ENCODE results near the gene GOPC.

The GOPC gene

DNA sequence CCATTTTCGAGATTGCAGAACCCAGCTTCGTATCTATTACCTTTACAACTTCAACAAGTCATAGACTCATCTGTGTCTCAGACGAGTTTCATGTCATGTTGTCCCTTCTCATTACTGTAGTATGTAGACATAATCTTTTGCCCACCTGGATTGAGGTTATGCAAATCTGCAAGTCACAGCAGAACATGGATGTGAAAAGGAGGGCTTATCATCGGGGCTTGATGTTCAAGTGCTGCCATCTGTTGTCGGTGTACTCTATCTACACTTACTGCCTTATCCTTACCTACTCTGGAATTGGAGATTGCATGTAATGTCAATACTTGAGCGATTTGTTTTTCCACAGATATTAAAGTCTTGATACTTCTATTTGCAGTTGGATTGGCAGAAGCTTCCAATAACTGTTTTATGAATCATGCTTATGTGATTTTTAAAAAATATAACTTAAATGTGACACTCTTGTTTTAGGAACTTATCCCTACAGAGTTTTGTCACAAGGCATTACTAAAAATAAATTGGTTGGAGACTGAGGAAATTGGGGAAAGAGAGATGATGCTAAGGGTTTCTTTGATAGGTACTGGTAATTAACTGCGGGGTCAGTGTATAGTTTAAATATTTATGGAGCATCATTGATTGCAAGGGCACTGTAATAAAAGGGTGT lies 3.0 kb upstream of the GOPC start:
- Mint-ChIP-seq H3K27me3 (peaks cover 6% of the 10 kb centered on the region), H3K27ac (no peak overlapping the region), H3K4me3 (no peak overlapping the region), H3K4me1 (peaks cover 19% of the 10 kb centered on the region), H3K36me3 (peaks cover 4% of the 10 kb centered on the region), H3K9me3 (no peaks in the 10 kb centered on the region)
- CTCF ChIA-PET: interaction anchor here (0.6 to 5.7 kb wide), 13 partner anchors 8 to 255 kb away, joined by 3 to 66 read pairs (median 5); no protein-coding TSS in a partner anchor
- peak; percentile 66 for DNase-seq

- CTCF ChIA-PET: interaction anchor here (0.7 to 5.7 kb wide), 13 partner anchors 9 to 257 kb away, joined by 3 to 66 read pairs (median 5); no protein-coding TSS in a partner anchor
- no peak for DNase-seq
- H3K9me3 Mint-ChIP-seq: no peaks in the 10 kb centered on the region
- H3K4me3 Mint-ChIP-seq: no peak overlapping the region
- H3K27me3 Mint-ChIP-seq: peaks cover 5% of the 10 kb centered on the region
- H3K36me3 Mint-ChIP-seq: peaks cover 13% of the 10 kb centered on the region
- H3K4me1 Mint-ChIP-seq: peaks cover 30% of the 10 kb centered on the region
- H3K27ac Mint-ChIP-seq: no peak overlapping the region
These were observed 1.5 kb upstream of the GOPC start for GRCh38 chr6:117603821-117604220.

- peak overlapping the region; percentile 98 for H3K27ac Mint-ChIP-seq
- H3K4me3 Mint-ChIP-seq: peak overlapping the region; percentile 100
- peaks cover 20% of the 10 kb centered on the region for H3K36me3 Mint-ChIP-seq
- H3K9me3 Mint-ChIP-seq: no peaks in the 10 kb centered on the region
- DNase-seq: no peak
- peaks cover 5% of the 10 kb centered on the region for H3K27me3 Mint-ChIP-seq
- CTCF ChIA-PET: interaction anchor here (0.6 to 5.7 kb wide), 7 partner anchors 9 to 153 kb away, joined by 3 to 66 read pairs (median 5); no protein-coding TSS in a partner anchor
- peaks cover 36% of the 10 kb centered on the region for H3K4me1 Mint-ChIP-seq
These were observed 733 bp upstream of the GOPC start for GRCh38 chr6:117602899-117603588.

DNA sequence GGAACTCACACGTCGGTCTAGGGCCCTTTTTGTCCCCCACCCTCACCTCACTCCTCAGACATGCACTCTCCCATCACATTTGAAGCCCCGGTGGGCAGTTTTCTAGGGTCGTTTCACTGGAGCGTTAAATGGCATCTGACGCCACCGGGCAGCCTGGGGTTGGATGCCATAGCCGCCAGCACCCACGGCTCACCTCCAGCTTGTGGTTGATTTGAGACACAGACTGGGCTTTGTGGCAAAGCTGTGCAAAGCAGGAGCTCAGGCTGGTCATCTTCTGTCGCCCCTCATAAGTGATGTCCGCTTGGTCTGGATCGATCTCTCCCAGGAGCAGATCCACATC lies 530 bp downstream of the GOPC start:
- peaks cover 36% of the 10 kb centered on the region for H3K4me1 Mint-ChIP-seq
- DNase-seq: no peak
- CTCF ChIA-PET: interaction anchor here (0.8 kb wide), 2 partner anchors 46 to 122 kb away, joined by 3 read pairs; no protein-coding TSS in a partner anchor

GRCh38 chr6:117600008-117600743 lies 2.1 kb downstream of the GOPC start:
- Mint-ChIP-seq H3K4me1 (peaks cover 37% of the 10 kb centered on the region), H3K36me3 (peaks cover 40% of the 10 kb centered on the region), H3K9me3 (peaks cover 6% of the 10 kb centered on the region), H3K27ac (no peak overlapping the region), H3K4me3 (peak overlapping the region; percentile 100), H3K27me3 (no peaks in the 10 kb centered on the region)
- no peak for DNase-seq
- CTCF ChIA-PET: interaction anchor here (1.1 kb wide), 1 partner anchor 123 kb away, joined by 3 read pairs; no protein-coding TSS in a partner anchor

More for the DNA sequence above, 530 bp downstream of the GOPC start:
- H3K27ac Mint-ChIP-seq: peak overlapping the region; percentile 98
- H3K27me3 Mint-ChIP-seq: no peaks in the 10 kb centered on the region
- peaks cover 4% of the 10 kb centered on the region for H3K9me3 Mint-ChIP-seq
- H3K4me3 Mint-ChIP-seq: peak overlapping the region; percentile 100
- peaks cover 31% of the 10 kb centered on the region for H3K36me3 Mint-ChIP-seq

DNA sequence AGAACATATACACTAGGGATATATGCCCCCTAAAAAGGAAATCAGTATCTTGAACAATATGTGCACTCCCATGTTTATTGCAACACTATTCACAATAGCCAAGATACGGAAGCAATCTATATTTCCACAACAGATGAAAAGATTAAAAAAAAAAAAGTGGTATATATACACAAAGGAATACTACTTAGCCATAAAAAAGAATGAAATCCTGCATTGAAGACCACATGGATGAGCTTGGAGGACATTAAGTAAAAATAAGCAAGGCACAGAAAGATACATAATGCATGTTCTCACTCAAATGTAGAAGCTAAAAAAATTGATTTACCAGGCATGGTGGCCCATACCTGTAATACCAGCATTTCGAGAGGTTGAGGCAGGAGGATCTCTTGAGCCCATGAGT lies 4.6 kb downstream of the GOPC start:
- Mint-ChIP-seq H3K4me3 (no peak overlapping the region), H3K36me3 (peaks cover 40% of the 10 kb centered on the region), H3K27ac (no peak overlapping the region), H3K4me1 (peaks cover 30% of the 10 kb centered on the region), H3K27me3 (no peaks in the 10 kb centered on the region), H3K9me3 (peaks cover 6% of the 10 kb centered on the region)
- DNase-seq: no peak
- CTCF ChIA-PET: interaction anchor here (0.7 kb wide), 1 partner anchor 123 kb away, joined by 3 read pairs; no protein-coding TSS in a partner anchor

DNA sequence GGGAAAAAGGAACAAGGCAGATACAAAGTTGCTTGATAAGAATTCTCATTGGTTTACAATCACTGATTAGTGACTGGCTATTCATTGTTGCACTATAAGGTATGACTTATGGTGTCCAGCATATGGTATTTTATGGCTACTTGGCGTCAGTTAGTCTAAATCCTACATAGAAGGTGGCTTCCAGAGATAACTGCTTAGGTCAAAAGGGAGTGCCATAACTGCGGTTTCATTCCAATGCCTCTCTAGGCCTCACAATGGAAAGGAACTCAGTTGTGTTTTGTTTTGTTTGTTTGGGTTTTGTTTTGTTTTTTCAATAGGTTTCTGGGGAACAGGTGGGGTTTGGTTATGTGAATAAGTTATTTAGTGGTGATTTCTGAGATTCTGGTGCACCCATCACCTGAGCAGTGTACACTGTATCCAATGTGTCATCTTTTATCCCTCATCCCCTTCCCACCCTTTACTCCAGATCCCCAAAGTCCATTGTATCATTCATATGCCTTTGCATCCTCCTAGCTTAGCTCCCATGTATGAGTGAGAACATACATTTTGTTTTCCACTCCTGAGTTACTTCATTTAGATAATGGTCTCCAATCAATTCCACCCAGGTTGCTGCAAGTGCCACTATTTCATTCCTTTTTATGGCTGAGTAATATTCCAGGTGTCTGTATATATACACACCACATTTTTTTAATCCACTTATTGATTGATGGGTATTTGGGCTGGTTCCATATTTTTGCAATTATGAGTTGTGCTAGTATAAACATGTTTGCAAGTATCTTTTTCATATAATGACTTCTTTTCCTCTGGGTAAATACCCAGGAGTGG lies 7.0 kb downstream of the GOPC start:
- CTCF ChIA-PET: interaction anchor here (1.1 kb wide), 1 partner anchor 9 kb away, joined by 5 read pairs; no protein-coding TSS in a partner anchor
- Mint-ChIP-seq H3K27me3 (no peaks in the 10 kb centered on the region), H3K4me1 (peaks cover 19% of the 10 kb centered on the region), H3K9me3 (peaks cover 6% of the 10 kb centered on the region), H3K27ac (no peak overlapping the region), H3K36me3 (peaks cover 40% of the 10 kb centered on the region), H3K4me3 (no peak overlapping the region)
- no peak for DNase-seq

DNA sequence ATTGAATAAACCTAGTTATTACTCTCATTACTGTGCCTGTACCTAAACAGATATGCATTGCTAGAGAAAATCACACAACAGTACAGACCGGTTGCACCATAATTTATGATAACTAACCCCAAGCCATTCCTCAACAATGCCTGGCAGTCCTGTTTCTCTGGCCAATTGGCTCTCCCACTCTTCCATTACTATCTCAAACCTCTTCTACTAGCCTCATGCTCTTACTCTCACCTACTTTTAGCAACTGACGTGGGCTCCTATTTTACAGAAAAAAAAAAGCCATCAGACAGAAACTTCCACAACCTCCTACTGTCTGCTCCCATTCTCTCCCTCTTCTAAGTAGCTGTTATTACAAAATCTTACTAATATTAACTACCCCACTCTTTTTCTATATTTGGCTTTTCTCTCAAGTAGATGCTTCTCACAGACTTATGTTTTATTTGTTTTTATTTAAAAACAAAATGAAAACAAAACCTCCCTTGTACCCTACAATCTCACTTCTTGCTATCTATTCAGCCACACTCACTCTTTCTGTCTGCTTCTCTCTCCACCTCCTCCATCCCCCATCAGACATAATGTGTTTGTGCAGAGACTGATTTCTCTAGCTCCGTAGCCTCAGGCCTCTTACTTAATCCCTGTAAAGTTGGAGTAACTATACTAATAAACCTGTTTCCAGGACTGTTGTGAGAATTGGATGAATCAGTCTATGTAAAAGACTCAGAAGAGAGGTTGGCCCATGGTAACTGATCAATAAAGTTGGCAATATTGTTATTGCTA lies 9.1 kb downstream of the GOPC start:
- Mint-ChIP-seq H3K9me3 (peaks cover 6% of the 10 kb centered on the region), H3K27ac (no peak overlapping the region), H3K4me1 (peaks cover 2% of the 10 kb centered on the region), H3K4me3 (no peak overlapping the region), H3K27me3 (no peaks in the 10 kb centered on the region), H3K36me3 (peaks cover 37% of the 10 kb centered on the region)
- DNase-seq: no peak
- CTCF ChIA-PET: no interaction called here

GRCh38 chr6:117591405-117591804 lies 10.9 kb downstream of the GOPC start:
- H3K4me3 Mint-ChIP-seq: no peak overlapping the region
- no peak overlapping the region for H3K27ac Mint-ChIP-seq
- peaks cover 3% of the 10 kb centered on the region for H3K9me3 Mint-ChIP-seq
- DNase-seq: no peak
- no peaks in the 10 kb centered on the region for H3K27me3 Mint-ChIP-seq
- H3K36me3 Mint-ChIP-seq: peaks cover 25% of the 10 kb centered on the region
- H3K4me1 Mint-ChIP-seq: peaks cover 2% of the 10 kb centered on the region
- CTCF ChIA-PET: interaction anchor here (1.0 to 1.3 kb wide), 2 partner anchors 13 to 35 kb away, joined by 3 read pairs; no protein-coding TSS in a partner anchor

- no peaks in the 10 kb centered on the region for H3K9me3 Mint-ChIP-seq
- H3K4me1 Mint-ChIP-seq: peaks cover under 1% of the 10 kb centered on the region
- DNase-seq: no peak
- H3K36me3 Mint-ChIP-seq: peaks cover 23% of the 10 kb centered on the region
- H3K27me3 Mint-ChIP-seq: no peaks in the 10 kb centered on the region
- CTCF ChIA-PET: no interaction called here
- no peak overlapping the region for H3K4me3 Mint-ChIP-seq
- no peak overlapping the region for H3K27ac Mint-ChIP-seq
These were observed 11.9 kb downstream of the GOPC start for GRCh38 chr6:117590447-117590846.

GRCh38 chr6:117585647-117586046 lies 16.7 kb downstream of the GOPC start:
- H3K4me1 Mint-ChIP-seq: no peaks in the 10 kb centered on the region
- DNase-seq: no peak
- H3K4me3 Mint-ChIP-seq: no peak overlapping the region
- CTCF ChIA-PET: no interaction called here
- H3K27ac Mint-ChIP-seq: no peak overlapping the region
- peaks cover 38% of the 10 kb centered on the region for H3K36me3 Mint-ChIP-seq
- peaks cover 2% of the 10 kb centered on the region for H3K9me3 Mint-ChIP-seq
- H3K27me3 Mint-ChIP-seq: no peaks in the 10 kb centered on the region

- Mint-ChIP-seq H3K27me3 (no peaks in the 10 kb centered on the region), H3K27ac (no peak overlapping the region), H3K9me3 (no peaks in the 10 kb centered on the region), H3K4me3 (no peak overlapping the region), H3K4me1 (no peaks in the 10 kb centered on the region), H3K36me3 (peaks cover 41% of the 10 kb centered on the region)
- CTCF ChIA-PET: no interaction called here
- no peak for DNase-seq
These were observed 28.1 kb downstream of the GOPC start for GRCh38 chr6:117574198-117574597.

DNA sequence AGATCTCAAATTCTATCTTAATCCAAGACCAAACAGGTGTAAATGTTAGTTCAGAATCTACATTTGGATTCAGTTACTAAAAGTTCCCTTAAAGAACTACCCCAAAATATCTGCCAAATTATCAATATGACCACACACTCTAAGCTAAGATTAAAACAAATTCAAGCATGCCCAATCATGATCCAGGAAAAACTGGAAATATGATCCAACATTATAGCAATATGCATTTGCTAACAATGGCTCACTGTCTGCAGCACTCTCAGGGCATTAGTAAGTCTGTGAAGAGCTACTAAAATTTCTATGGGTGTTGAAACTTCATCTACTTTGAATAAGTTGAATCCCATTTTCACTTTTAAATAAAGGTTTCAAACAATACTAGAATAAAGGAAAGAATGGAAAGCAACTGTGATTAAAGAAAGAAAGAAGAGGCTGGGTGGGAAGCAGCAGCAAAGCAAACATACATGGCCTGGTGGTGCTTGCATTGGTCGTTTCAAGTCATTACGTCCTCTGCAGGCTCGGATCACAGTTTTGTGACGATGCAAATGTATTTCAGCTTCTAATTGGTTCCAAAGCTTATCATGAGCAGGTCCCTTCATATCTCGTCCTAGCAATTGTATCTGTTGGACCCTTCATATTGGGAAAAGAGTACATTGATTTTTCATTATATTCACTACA lies 29.2 kb downstream of the GOPC start:
- CTCF ChIA-PET: no interaction called here
- peaks cover 42% of the 10 kb centered on the region for H3K36me3 Mint-ChIP-seq

More for the DNA sequence above, 29.2 kb downstream of the GOPC start:
- DNase-seq: no peak
- Mint-ChIP-seq H3K4me1 (no peaks in the 10 kb centered on the region), H3K27me3 (no peaks in the 10 kb centered on the region), H3K27ac (no peak overlapping the region), H3K9me3 (no peaks in the 10 kb centered on the region), H3K4me3 (no peak overlapping the region)

Data from activated naive CD4-positive, alpha-beta T cell treated with anti-CD3 and anti-CD28 coated beads, Interleukin-2, amount 10 ng/mL, durations not matched to agents 7 days and 5 days (primary cell).